HEK293 (cell line): Measurements from ENCODE around the gene CEMIP2.

Experiments used
- CTCF ChIP-seq: fragments of 450-650 bp; formaldehyde crosslinking; IDR thresholded peaks from 2 replicates; pipeline ENCODE4 v1.5.1; 2016; ENCODE audit warnings: missing biosample characterization, missing genetic modification characterization
- MZF1 ChIP-seq: fragments of 450-650 bp; formaldehyde crosslinking; IDR thresholded peaks from 2 replicates; pipeline ENCODE4 v1.5.1; 2017; ENCODE audit warnings: missing biosample characterization, missing genetic modification characterization, borderline replicate concordance
- RBAK ChIP-seq: fragments of 450-650 bp; formaldehyde crosslinking; IDR thresholded peaks from 2 replicates; pipeline ENCODE4 v1.5.1; 2016; ENCODE audit warnings: missing biosample characterization, missing genetic modification characterization
- REST ChIP-seq: fragments of 450-650 bp; formaldehyde crosslinking; IDR thresholded peaks from 2 replicates; pipeline ENCODE4 v1.5.1; 2016; ENCODE audit warnings: missing biosample characterization, missing genetic modification characterization
- ZBTB49 ChIP-seq: fragments of 450-650 bp; formaldehyde crosslinking; IDR thresholded peaks from 2 replicates; pipeline ENCODE4 v1.5.1; 2016; ENCODE audit warnings: missing biosample characterization, missing genetic modification characterization, low read depth
- ZBTB8A ChIP-seq: fragments of 450-650 bp; formaldehyde crosslinking; IDR thresholded peaks from 2 replicates; pipeline ENCODE4 v1.5.1; 2016; ENCODE audit warnings: missing biosample characterization, missing genetic modification characterization
- ZNF169 ChIP-seq: fragments of 450-650 bp; formaldehyde crosslinking; IDR thresholded peaks from 2 replicates; pipeline ENCODE4 v1.5.1; 2016; ENCODE audit warnings: missing biosample characterization, missing genetic modification characterization
- ZNF398 ChIP-seq: fragments of 450-650 bp; formaldehyde crosslinking; IDR thresholded peaks from 2 replicates; pipeline ENCODE4 v1.5.1; 2017; ENCODE audit warnings: missing biosample characterization, missing genetic modification characterization
- ZNF624 ChIP-seq: fragments of 450-650 bp; formaldehyde crosslinking; IDR thresholded peaks from 2 replicates; pipeline ENCODE4 v1.5.1; 2017; ENCODE audit warnings: missing biosample characterization, missing genetic modification characterization
- ZNF785 ChIP-seq: fragments of 450-650 bp; formaldehyde crosslinking; IDR thresholded peaks from 2 replicates; pipeline ENCODE4 v1.5.1; 2016; ENCODE audit warnings: missing biosample characterization, missing genetic modification characterization
- ZSCAN23 ChIP-seq: fragments of 450-650 bp; formaldehyde crosslinking; IDR thresholded peaks from 2 replicates; pipeline ENCODE4 v1.5.1; 2016; ENCODE audit warnings: missing biosample characterization, missing genetic modification characterization

- no peak for TF ChIP-seq ZNF624 (tag by site-specific recombination)
- no peak for TF ChIP-seq ZBTB49 (tag by site-specific recombination)
- no peak for TF ChIP-seq RBAK
- no peak for TF ChIP-seq CTCF (tag by site-specific recombination)
- TF ChIP-seq ZNF398 (tag by site-specific recombination) = no peak
- no peak for TF ChIP-seq ZSCAN23
- TF ChIP-seq MZF1 (tag by site-specific recombination) = no peak
- no peak for TF ChIP-seq ZBTB8A (tag by site-specific recombination)
- no peak for TF ChIP-seq ZNF785
- TF ChIP-seq ZNF169 (tag by site-specific recombination) = no peak
- TF ChIP-seq REST (tag by site-specific recombination) = no peak
Observed at GRCh38 chr9:71748280-71748743, 20.0 kb downstream of the CEMIP2 start.
